Mesenchymal stem cell (in vitro differentiated cells and primary cell): Measurements from ENCODE around the gene FAM240A.

ENCODE experiments used
- DNase-seq: peaks from one replicate; pipeline ENCODE4 v3.0.0-alpha.2; 2013
- H2AFZ ChIP-seq: one replicate; pipeline ENCODE4 v1.6.1; 2013; ENCODE audit warnings: low read depth, mild to moderate bottlenecking, control low read depth, inconsistent platforms, low read length, moderate library complexity
- H2AK5ac ChIP-seq: 2 replicates; pipeline ENCODE4 v1.6.1; 2013; ENCODE audit warnings: low read length, moderate library complexity, mild to moderate bottlenecking, inconsistent platforms; ENCODE audit not compliant: severe bottlenecking
- H2BK120ac ChIP-seq: one replicate; pipeline ENCODE4 v1.6.1; 2013; ENCODE audit warnings: low read depth, mild to moderate bottlenecking, inconsistent platforms, low read length, moderate library complexity
- H2BK12ac ChIP-seq, 2 experiments: one replicate each; pipeline ENCODE4 v1.6.1; 2013; ENCODE audit warnings: inconsistent platforms in 2 of 2, low read length in 2 of 2, mild to moderate bottlenecking in 2 of 2, moderate library complexity in 2 of 2, control low read depth in 1 of 2
- H2BK15ac ChIP-seq: one replicate; pipeline ENCODE4 v1.6.1; 2013; ENCODE audit warnings: mild to moderate bottlenecking, low read depth, inconsistent platforms; ENCODE audit not compliant: poor library complexity, severe bottlenecking
- H2BK5ac ChIP-seq: 2 replicates; pipeline ENCODE4 v1.6.1; 2013; ENCODE audit warnings: low read depth, mild to moderate bottlenecking, low read length, control low read depth, inconsistent platforms; ENCODE audit not compliant: poor library complexity, severe bottlenecking
- H3K14ac ChIP-seq, 2 experiments: one replicate each; pipeline ENCODE4 v1.6.1; 2013; ENCODE audit warnings: inconsistent platforms in 2 of 2, low read length in 2 of 2, control low read depth in 1 of 2, mild to moderate bottlenecking in 1 of 2, moderate library complexity in 1 of 2
- H3K18ac ChIP-seq, 2 experiments: one replicate each; pipeline ENCODE4 v1.6.1; 2013; ENCODE audit warnings: inconsistent platforms in 2 of 2, low read length in 2 of 2, control low read depth in 1 of 2, low read depth in 1 of 2, mild to moderate bottlenecking in 1 of 2
- H3K23ac ChIP-seq, 2 experiments: one replicate each; pipeline ENCODE4 v1.6.1; 2013; ENCODE audit warnings: inconsistent platforms in 2 of 2, low read length in 2 of 2, mild to moderate bottlenecking in 2 of 2, moderate library complexity in 2 of 2, control low read depth in 1 of 2
- H3K27ac ChIP-seq: 2 replicates; pipeline ENCODE4 v1.5.1; 2013; ENCODE audit warnings: mild to moderate bottlenecking, moderate library complexity, low read length, control low read depth, inconsistent platforms; ENCODE audit not compliant: poor library complexity, severe bottlenecking
- H3K27me3 ChIP-seq, 2 experiments: 2 replicates each; pipeline versions ENCODE4 v1.6.1 to v1.7.0; 2013; ENCODE audit warnings: low read length in 2 of 2, mild to moderate bottlenecking in 2 of 2, moderate library complexity in 2 of 2, control low read depth in 1 of 2, inconsistent platforms in 1 of 2; ENCODE audit not compliant: control insufficient read depth in 1 of 2, insufficient read depth in 1 of 2
- H3K36me3 ChIP-seq, 2 experiments: 2 replicates each; pipeline versions ENCODE4 v1.6.1 to v1.7.0; 2013; ENCODE audit warnings: low read length in 2 of 2, control low read depth in 1 of 2, inconsistent platforms in 1 of 2, low read depth in 1 of 2, mild to moderate bottlenecking in 1 of 2; ENCODE audit not compliant: insufficient read depth in 2 of 2, control insufficient read depth in 1 of 2
- H3K4ac ChIP-seq, 2 experiments: one replicate each; pipeline ENCODE4 v1.6.1; 2013; ENCODE audit warnings: inconsistent platforms in 2 of 2, low read length in 2 of 2, mild to moderate bottlenecking in 2 of 2, moderate library complexity in 2 of 2, control low read depth in 1 of 2, low read depth in 1 of 2
- H3K4me1 ChIP-seq: 2 replicates; pipeline ENCODE4 v1.6.1; 2013; ENCODE audit warnings: low read depth, low read length, control low read depth; ENCODE audit not compliant: control insufficient read depth, insufficient read depth
- H3K4me2 ChIP-seq: 2 replicates; pipeline ENCODE4 v1.6.1; 2013; ENCODE audit warnings: low read length, mild to moderate bottlenecking, inconsistent platforms; ENCODE audit not compliant: poor library complexity, severe bottlenecking
- H3K4me3 ChIP-seq, 2 experiments: 2 replicates each; pipeline versions ENCODE4 v1.5.1 to v1.7.0; 2013; ENCODE audit warnings: low read length in 2 of 2, mild to moderate bottlenecking in 2 of 2, control low read depth in 1 of 2, low read depth in 1 of 2; ENCODE audit not compliant: insufficient read depth in 1 of 2
- H3K79me1 ChIP-seq: replicated peaks from 2 replicates; pipeline ENCODE4 v1.6.1; 2013; ENCODE audit warnings: mild to moderate bottlenecking, control low read depth, low read length, inconsistent platforms; ENCODE audit not compliant: poor library complexity, severe bottlenecking
- H3K9ac ChIP-seq: 2 replicates; pipeline ENCODE4 v1.7.0; 2013; ENCODE audit warnings: mild to moderate bottlenecking, low read length, moderate library complexity
- H3K9me3 ChIP-seq: 2 replicates; pipeline ENCODE4 v1.7.0; 2013; ENCODE audit warnings: mild to moderate bottlenecking, low read length; ENCODE audit not compliant: control insufficient read depth
- H4K8ac ChIP-seq: one replicate; pipeline ENCODE4 v1.6.1; 2013; ENCODE audit warnings: inconsistent platforms, mild to moderate bottlenecking, low read length, moderate library complexity
- H4K91ac ChIP-seq: one replicate; pipeline ENCODE4 v1.6.1; 2013; ENCODE audit warnings: mild to moderate bottlenecking, low read length, inconsistent platforms
- WGBS: methylation state at CpG from one replicate; pipeline ENCODE4 v1.1.7; 2013; ENCODE audit warnings: mixed read lengths; 5-methylcytosine and 5-hydroxymethylcytosine counted together

FAM240A gene

DNA sequence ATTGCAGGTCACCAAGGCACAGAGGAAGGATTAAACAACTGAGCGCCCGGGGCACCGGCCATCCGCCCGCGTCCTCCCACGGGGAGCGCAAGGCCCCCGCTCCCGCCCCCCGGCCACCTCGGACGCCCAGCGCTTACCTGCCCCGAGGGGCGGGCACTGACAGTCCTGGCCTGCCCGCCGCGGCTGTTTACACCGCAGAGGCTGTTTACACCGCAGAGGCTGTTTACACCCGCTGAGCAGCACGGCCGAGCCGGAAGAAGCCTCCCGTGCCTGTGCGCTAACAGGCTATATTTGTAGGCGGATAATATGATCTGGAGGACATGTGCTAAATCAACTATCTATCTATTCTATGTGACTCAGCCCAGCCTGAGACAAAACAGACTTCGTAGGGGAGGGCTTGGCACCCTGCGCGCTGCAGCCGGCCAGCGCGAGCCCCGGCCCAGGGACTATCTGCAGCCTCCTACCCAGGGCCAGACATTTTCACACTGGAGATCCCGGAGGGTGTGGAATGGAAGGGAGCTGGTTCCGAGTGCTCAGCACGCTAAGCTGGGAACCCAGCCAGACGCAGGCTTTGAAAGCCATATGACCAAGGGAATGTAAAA lies 46.2 kb upstream of the FAM240A start, which contains the start of gene LRRC2:
Gene LRRC2, minus strand, starts transcription at position 263 of the 602 bp plus-strand sequence. CDS start 14,711 bp downstream, outside the sequence.
- Histone ChIP-seq H2BK5ac (no peak within 1 kb of the TSS), H3K4me2 (peak within 1 kb of the TSS; percentile 99), H2BK15ac (peak within 1 kb of the TSS; percentile 93), H3K4me1 (peaks cover 14% of the 10 kb centered on the region), H3K9me3 (peaks cover 5% of the 10 kb centered on the region), H3K18ac (peak within 1 kb of the TSS; percentile 63 to 82), H3K79me1 (no peaks in the 10 kb centered on the region), H3K27ac (no peak within 1 kb of the TSS), H3K27me3 (peaks cover 0 to 3% of the 10 kb centered on the region in 2 experiments), H3K4ac (peak within 1 kb of the TSS in 1 of 2 experiments; percentile 69), H3K4me3 (peak within 1 kb of the TSS; percentile 64 to 85), H2AFZ (peak within 1 kb of the TSS; percentile 73), H3K14ac (no peak within 1 kb of the TSS), H3K23ac (no peak within 1 kb of the TSS), H3K9ac (peak within 1 kb of the TSS; percentile 84), H2BK12ac (peak within 1 kb of the TSS; percentile 31 to 56), H2BK120ac (no peak within 1 kb of the TSS), H3K36me3 (no peaks in the 10 kb centered on the region), H4K8ac (peak within 1 kb of the TSS; percentile 67), H4K91ac (peak within 1 kb of the TSS; percentile 54), H2AK5ac (no peak within 1 kb of the TSS)
- WGBS, result under 1% methylated on average over 29 of the region's 39 CpGs
- peak; percentile 86 for DNase-seq

DNA sequence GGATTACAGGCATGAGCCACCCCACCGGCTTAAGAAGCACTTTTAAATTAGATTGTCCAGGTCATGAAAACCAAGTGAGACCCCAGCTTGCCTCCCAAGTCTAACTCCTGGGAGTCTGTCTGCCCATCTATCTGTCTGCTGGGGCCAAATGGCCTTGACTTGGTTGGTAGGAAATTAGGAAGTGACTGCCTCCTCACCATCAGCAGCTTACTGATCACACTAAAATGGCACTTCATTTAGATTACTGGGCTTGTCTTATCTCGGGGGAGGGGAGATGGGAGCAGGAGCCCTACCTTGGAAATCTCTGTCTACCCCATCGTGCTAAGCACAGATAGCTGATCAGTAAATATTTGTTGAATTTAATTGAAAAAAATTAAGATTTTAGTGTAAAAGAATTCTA lies 40.6 kb upstream of the FAM240A start:
- Histone ChIP-seq H3K23ac (no peak overlapping the region), H3K18ac (no peak overlapping the region), H3K36me3 (no peaks in the 10 kb centered on the region), H4K91ac (no peak overlapping the region), H2AFZ (no peak overlapping the region), H3K9me3 (no peaks in the 10 kb centered on the region), H3K27ac (no peak overlapping the region), H3K27me3 (peaks cover 7 to 12% of the 10 kb centered on the region in 2 experiments), H4K8ac (no peak overlapping the region), H3K4me2 (no peak overlapping the region), H3K14ac (no peak overlapping the region), H2BK5ac (no peak overlapping the region), H3K4me1 (peaks cover under 1% of the 10 kb centered on the region), H2AK5ac (no peak overlapping the region), H3K4me3 (no peak overlapping the region), H2BK15ac (no peak overlapping the region), H3K9ac (no peak overlapping the region), H2BK120ac (no peak overlapping the region), H2BK12ac (no peak overlapping the region), H3K4ac (no peak overlapping the region), H3K79me1 (no peaks in the 10 kb centered on the region)
- no peak for DNase-seq
- 100% methylated on average over 1 of the region's 3 CpGs for WGBS

DNA sequence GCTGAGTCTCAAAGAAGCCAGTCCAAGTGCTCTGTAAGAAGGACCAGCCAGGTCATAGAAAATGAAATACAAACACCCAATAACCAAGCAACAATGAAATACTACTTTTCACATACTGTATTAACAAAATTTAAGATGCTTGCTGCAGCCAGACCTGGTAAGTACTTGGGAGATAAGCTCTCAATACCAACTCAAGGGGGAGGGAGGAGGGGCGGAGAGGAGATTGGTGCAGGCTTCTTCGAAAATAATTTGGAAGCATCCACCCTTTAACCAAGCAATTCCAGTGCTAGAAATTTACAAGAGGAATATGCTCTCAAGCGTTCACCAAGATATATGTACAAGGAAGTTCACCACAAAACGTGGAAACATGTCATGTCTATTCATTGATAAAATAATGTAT lies 38.6 kb upstream of the FAM240A start:
- H2BK120ac ChIP-seq, result no peak overlapping the region
- no peak overlapping the region for H4K91ac ChIP-seq
- no CpG with 5 or more reads among the region's 4 CpGs for WGBS
- no peak overlapping the region for H3K4me3 ChIP-seq
- no peak for DNase-seq
- H3K4me1 ChIP-seq, result peaks cover 5% of the 10 kb centered on the region
- H3K18ac ChIP-seq, result no peak overlapping the region
- H3K36me3 ChIP-seq, result no peaks in the 10 kb centered on the region
- no peak overlapping the region for H3K4ac ChIP-seq
- no peak overlapping the region for H3K4me2 ChIP-seq
- H3K9ac ChIP-seq, result no peak overlapping the region
- H2BK5ac ChIP-seq, result no peak overlapping the region
- no peak overlapping the region for H3K23ac ChIP-seq
- peaks cover 12 to 17% of the 10 kb centered on the region in 2 experiments for H3K27me3 ChIP-seq
- H3K14ac ChIP-seq, result no peak overlapping the region
- H2AFZ ChIP-seq, result no peak overlapping the region
- no peaks in the 10 kb centered on the region for H3K9me3 ChIP-seq
- H4K8ac ChIP-seq, result no peak overlapping the region
- H2BK12ac ChIP-seq, result no peak overlapping the region
- H2BK15ac ChIP-seq, result no peak overlapping the region
- H2AK5ac ChIP-seq, result no peak overlapping the region
- H3K27ac ChIP-seq, result no peak overlapping the region
- no peaks in the 10 kb centered on the region for H3K79me1 ChIP-seq

DNA sequence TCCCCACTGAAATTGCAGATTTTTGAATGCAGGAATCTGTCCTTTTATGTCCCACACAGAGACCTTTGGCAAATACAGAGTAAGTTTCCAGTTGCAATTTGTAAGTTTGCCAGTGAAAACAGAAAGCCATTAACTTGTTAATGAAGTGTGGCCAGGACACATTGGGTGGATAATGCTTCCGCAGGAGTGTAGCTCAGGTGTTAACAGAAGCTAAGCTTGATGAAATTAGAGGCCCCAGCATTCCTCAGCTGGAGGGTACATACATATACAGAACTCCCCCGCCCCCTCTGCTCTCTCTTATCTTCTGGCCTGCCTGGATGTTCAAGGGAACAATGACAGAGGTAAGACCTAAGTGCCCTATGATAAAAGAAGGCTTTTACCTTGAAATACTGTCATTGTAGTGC lies 38.1 kb upstream of the FAM240A start:
- Histone ChIP-seq H3K4me2 (no peak overlapping the region), H4K91ac (no peak overlapping the region), H3K23ac (no peak overlapping the region), H3K79me1 (no peaks in the 10 kb centered on the region), H2AFZ (no peak overlapping the region), H4K8ac (no peak overlapping the region), H2AK5ac (no peak overlapping the region), H3K14ac (no peak overlapping the region), H3K36me3 (no peaks in the 10 kb centered on the region), H3K4me3 (no peak overlapping the region), H3K18ac (no peak overlapping the region), H3K27me3 (peaks cover 16 to 17% of the 10 kb centered on the region in 2 experiments), H3K9ac (no peak overlapping the region), H2BK5ac (no peak overlapping the region), H3K4ac (no peak overlapping the region), H3K27ac (no peak overlapping the region), H3K4me1 (peaks cover 5% of the 10 kb centered on the region), H2BK12ac (no peak overlapping the region), H2BK120ac (no peak overlapping the region), H3K9me3 (no peaks in the 10 kb centered on the region), H2BK15ac (no peak overlapping the region)
- WGBS, result 43% methylated on average over 1 of the region's 2 CpGs
- DNase-seq, result no peak
